Stimulated activated naive CD8-positive, alpha-beta T cell treated with anti-CD3 and anti-CD28 coated beads, Interleukin-15, amount 100 ng/mL, for 72 hours (primary cell): ENCODE data around the gene NKD1.
"Not testable (repeated sequence)": the region's sequence is repeated elsewhere in the genome, so short reads cannot be mapped to it uniquely, and the experiment has no call there.

Experiments
- ATAC-seq: fragments of 150-1000 bp; cut with Tn5 transposase; 2 replicates; pipeline ENCODE4 v1.10.0; 2021; ENCODE audit warnings: mild to moderate bottlenecking, moderate library complexity
- DNase-seq, 2 donors: peaks; one replicate each; pipeline ENCODE4 v3.0.0; 2021 to 2022
- H3K27ac Mint-ChIP-seq, 2 donors: one replicate each; pipeline ENCODE4 v1.8.0; 2022; ENCODE audit warnings: mild to moderate bottlenecking in 2 of 2, mixed read lengths in 2 of 2, moderate library complexity in 2 of 2
- H3K27me3 Mint-ChIP-seq: one replicate; pipeline ENCODE4 v1.8.0; 2022; ENCODE audit warnings: mixed read lengths
- H3K4me1 Mint-ChIP-seq: one replicate; pipeline ENCODE4 v1.8.0; 2022; ENCODE audit warnings: mild to moderate bottlenecking, mixed read lengths
- H3K4me3 Mint-ChIP-seq, 2 donors: one replicate each; pipeline ENCODE4 v1.8.0; 2022; ENCODE audit warnings: mild to moderate bottlenecking in 2 of 2, mixed read lengths in 2 of 2, moderate library complexity in 1 of 2
- H3K9me3 Mint-ChIP-seq, 2 donors: one replicate each; pipeline ENCODE4 v1.8.0; 2022; ENCODE audit warnings: mixed read lengths in 2 of 2

The NKD1 gene

GRCh38 chr16:50573279-50573678 lies 25.1 kb downstream of the NKD1 start:
- Mint-ChIP-seq H3K27ac (no peak overlapping the region), H3K4me3 (no peak overlapping the region), H3K9me3 (no peaks in the 10 kb centered on the region), H3K4me1 (peaks cover 9% of the 10 kb centered on the region), H3K27me3 (no peaks in the 10 kb centered on the region)
- ATAC-seq = no peak
- DNase-seq = no peak

- peaks cover 5% of the 10 kb centered on the region for H3K4me1 Mint-ChIP-seq
- ATAC-seq (no peak), DNase-seq (no peak)
- H3K9me3 Mint-ChIP-seq = no peaks in the 10 kb centered on the region
- no peaks in the 10 kb centered on the region for H3K27me3 Mint-ChIP-seq
- no peak overlapping the region for H3K27ac Mint-ChIP-seq
- no peak overlapping the region for H3K4me3 Mint-ChIP-seq
Observed at GRCh38 chr16:50573947-50574744, 25.9 kb downstream of the NKD1 start.

GRCh38 chr16:50574745-50575136 lies 26.5 kb downstream of the NKD1 start:
- Mint-ChIP-seq H3K27me3 (no peaks in the 10 kb centered on the region), H3K27ac (no peak overlapping the region), H3K4me1 (peaks cover 5% of the 10 kb centered on the region), H3K4me3 (no peak overlapping the region), H3K9me3 (no peaks in the 10 kb centered on the region)
- ATAC-seq = no peak
- DNase-seq = no peak

GRCh38 chr16:50575743-50576142 lies 27.5 kb downstream of the NKD1 start:
- Mint-ChIP-seq H3K27me3 (no peaks in the 10 kb centered on the region), H3K4me1 (peaks cover 5% of the 10 kb centered on the region), H3K27ac (no peak overlapping the region), H3K9me3 (no peaks in the 10 kb centered on the region), H3K4me3 (no peak overlapping the region)
- ATAC-seq = no peak
- DNase-seq = no peak

- Mint-ChIP-seq H3K9me3 (no peaks in the 10 kb centered on the region), H3K4me1 (peaks cover 5% of the 10 kb centered on the region), H3K4me3 (no peak overlapping the region), H3K27me3 (no peaks in the 10 kb centered on the region), H3K27ac (no peak overlapping the region)
- ATAC-seq (no peak), DNase-seq (no peak)
Observed at GRCh38 chr16:50576403-50577113, 28.4 kb downstream of the NKD1 start.

GRCh38 chr16:50578137-50578536 lies 29.9 kb downstream of the NKD1 start:
- no peak overlapping the region for H3K4me3 Mint-ChIP-seq
- H3K27me3 Mint-ChIP-seq = no peaks in the 10 kb centered on the region
- H3K4me1 Mint-ChIP-seq = peaks cover 7% of the 10 kb centered on the region
- no peak for ATAC-seq
- H3K27ac Mint-ChIP-seq = no peak overlapping the region
- H3K9me3 Mint-ChIP-seq = no peaks in the 10 kb centered on the region
- DNase-seq = no peak

- not testable (repeated sequence) for DNase-seq, H3K27me3 Mint-ChIP-seq, ATAC-seq, H3K4me3 Mint-ChIP-seq, H3K27ac Mint-ChIP-seq, H3K9me3 Mint-ChIP-seq
- H3K4me1 Mint-ChIP-seq = peaks cover 17% of the 10 kb centered on the region
Observed at GRCh38 chr16:50579373-50579772, 31.2 kb downstream of the NKD1 start.

GRCh38 chr16:50580180-50580798 lies 32.1 kb downstream of the NKD1 start:
- Mint-ChIP-seq H3K4me3 (no peak overlapping the region), H3K9me3 (no peaks in the 10 kb centered on the region), H3K27me3 (no peaks in the 10 kb centered on the region), H3K27ac (no peak overlapping the region), H3K4me1 (peaks cover 21% of the 10 kb centered on the region)
- ATAC-seq (no peak), DNase-seq (no peak)

GRCh38 chr16:50581845-50582244 lies 33.6 kb downstream of the NKD1 start:
- Mint-ChIP-seq H3K27me3 (no peaks in the 10 kb centered on the region), H3K4me1 (peaks cover 21% of the 10 kb centered on the region), H3K9me3 (no peaks in the 10 kb centered on the region), H3K4me3 (no peak overlapping the region), H3K27ac (no peak overlapping the region)
- no peak for DNase-seq
- ATAC-seq = no peak

GRCh38 chr16:50583211-50583610 lies 35.0 kb downstream of the NKD1 start:
- ATAC-seq (no peak), DNase-seq (no peak)
- peaks cover 21% of the 10 kb centered on the region for H3K4me1 Mint-ChIP-seq
- H3K27ac Mint-ChIP-seq = peak overlapping the region in 1 of 2 donors; percentile 38
- H3K9me3 Mint-ChIP-seq = no peaks in the 10 kb centered on the region
- H3K4me3 Mint-ChIP-seq = no peak overlapping the region
- no peaks in the 10 kb centered on the region for H3K27me3 Mint-ChIP-seq

GRCh38 chr16:50584033-50584722 lies 36.0 kb downstream of the NKD1 start:
- no peaks in the 10 kb centered on the region for H3K27me3 Mint-ChIP-seq
- no peak for DNase-seq
- no peak overlapping the region for H3K27ac Mint-ChIP-seq
- H3K4me3 Mint-ChIP-seq = no peak overlapping the region
- no peaks in the 10 kb centered on the region for H3K9me3 Mint-ChIP-seq
- H3K4me1 Mint-ChIP-seq = peaks cover 31% of the 10 kb centered on the region
- peak; percentile 48 for ATAC-seq

- Mint-ChIP-seq H3K27ac (no peak overlapping the region), H3K9me3 (no peaks in the 10 kb centered on the region), H3K4me1 (peaks cover 42% of the 10 kb centered on the region), H3K4me3 (no peak overlapping the region), H3K27me3 (no peaks in the 10 kb centered on the region)
- ATAC-seq (no peak), DNase-seq (no peak)
Observed at GRCh38 chr16:50585331-50585776, 37.2 kb downstream of the NKD1 start.

GRCh38 chr16:50587543-50587942 lies 39.3 kb downstream of the NKD1 start:
- ATAC-seq (no peak), DNase-seq (no peak)
- H3K4me1 Mint-ChIP-seq = peaks cover 62% of the 10 kb centered on the region
- H3K4me3 Mint-ChIP-seq = no peak overlapping the region
- H3K9me3 Mint-ChIP-seq = no peaks in the 10 kb centered on the region
- no peaks in the 10 kb centered on the region for H3K27me3 Mint-ChIP-seq
- no peak overlapping the region for H3K27ac Mint-ChIP-seq

- H3K9me3 Mint-ChIP-seq = no peaks in the 10 kb centered on the region
- peak overlapping the region in 1 of 2 donors; percentile 76 for H3K4me3 Mint-ChIP-seq
- ATAC-seq (no peak), DNase-seq (no peak)
- H3K4me1 Mint-ChIP-seq = peaks cover 58% of the 10 kb centered on the region
- H3K27me3 Mint-ChIP-seq = no peaks in the 10 kb centered on the region
- peak overlapping the region in 1 of 2 donors; percentile 95 for H3K27ac Mint-ChIP-seq
Observed at GRCh38 chr16:50588276-50588675, 40.1 kb downstream of the NKD1 start.

GRCh38 chr16:50591209-50591608 lies 43.0 kb downstream of the NKD1 start:
- Mint-ChIP-seq H3K4me1 (peaks cover 57% of the 10 kb centered on the region), H3K27ac (no peak overlapping the region), H3K9me3 (no peaks in the 10 kb centered on the region), H3K4me3 (no peak overlapping the region), H3K27me3 (no peaks in the 10 kb centered on the region)
- ATAC-seq = no peak
- no peak for DNase-seq
